Endodermal cell (in vitro differentiated cells): ENCODE measurements around the gene KIF26A. TPM values are rescaled to one million over a fixed set of nuclear protein-coding genes. Genes with fewer than 3 reads are reported as not detected.

Source experiments
- DNase-seq: peaks from one replicate; pipeline ENCODE4 v3.0.0-alpha.2; 2017
- H3K27ac ChIP-seq: 2 replicates; pipeline ENCODE4 v1.5.1; 2013; ENCODE audit warnings: mild to moderate bottlenecking, low read depth, low read length, moderate library complexity
- H3K27me3 ChIP-seq: 2 replicates; pipeline ENCODE4 v1.6.1; 2013; ENCODE audit warnings: mild to moderate bottlenecking, low read length, moderate library complexity; ENCODE audit not compliant: insufficient read depth, control insufficient read depth, poor library complexity, severe bottlenecking
- H3K36me3 ChIP-seq: 2 replicates; pipeline ENCODE4 v1.7.0; 2013; ENCODE audit warnings: mild to moderate bottlenecking, low read length, moderate library complexity; ENCODE audit not compliant: control insufficient read depth, insufficient read depth
- H3K4me1 ChIP-seq: one replicate; pipeline ENCODE4 v1.7.0; 2013; ENCODE audit warnings: low read length; ENCODE audit not compliant: control insufficient read depth, insufficient read depth
- H3K4me3 ChIP-seq: 2 replicates; pipeline ENCODE4 v1.5.1; 2013; ENCODE audit warnings: mild to moderate bottlenecking, low read length, moderate library complexity
- H3K9ac ChIP-seq: 2 replicates; pipeline ENCODE4 v1.6.1; 2013; ENCODE audit warnings: mild to moderate bottlenecking, low read length, moderate library complexity; ENCODE audit not compliant: poor library complexity, severe bottlenecking; ENCODE audit errors: extremely low read depth
- H3K9me3 ChIP-seq: 2 replicates; pipeline ENCODE4 v1.6.1; 2013; ENCODE audit warnings: mild to moderate bottlenecking, low read length, moderate library complexity; ENCODE audit not compliant: control insufficient read depth
- H3K27ac Mint-ChIP-seq: 2 replicates; pipeline ENCODE4 v1.8.0; 2020; ENCODE audit warnings: mixed read lengths
- H3K27me3 Mint-ChIP-seq: 2 replicates; pipeline ENCODE4 v1.8.0; 2021; ENCODE audit warnings: mild to moderate bottlenecking, mixed read lengths; ENCODE audit not compliant: insufficient read depth
- H3K36me3 Mint-ChIP-seq: 2 replicates; pipeline ENCODE4 v1.8.0; 2020; ENCODE audit warnings: low read depth, mixed read lengths
- H3K4me1 Mint-ChIP-seq: 2 replicates; pipeline ENCODE4 v1.8.0; 2020; ENCODE audit warnings: mixed read lengths
- H3K4me3 Mint-ChIP-seq: 2 replicates; pipeline ENCODE4 v1.8.0; 2020; ENCODE audit warnings: mild to moderate bottlenecking, moderate library complexity, mixed read lengths
- H3K9me3 Mint-ChIP-seq: 2 replicates; pipeline ENCODE4 v1.8.0; 2020; ENCODE audit warnings: mild to moderate bottlenecking, mixed read lengths
- CTCF ChIP-seq: fragments of 200-600 bp; sonication (generic); conservative IDR thresholded peaks from 2 replicates; pipeline ENCODE4 v1.5.0; 2021; ENCODE audit warnings: antibody characterized with exemption, mild to moderate bottlenecking
- WGBS, 2 experiments: methylation state at CpG; one replicate each; pipeline versions ENCODE4 v1.1.5 to v1.1.7; 2013; ENCODE audit warnings: missing lambda C conversion rate in 2 of 2, mixed read lengths in 1 of 2; ENCODE audit not compliant: insufficient coverage in 1 of 2, insufficient read length in 1 of 2; 5-methylcytosine and 5-hydroxymethylcytosine counted together
- long read RNA-seq, 4 experiments: library from polyadenylated mRNA in 2 of 4; library from RNA in 1 of 4; library from capped mRNA in 1 of 4; stranded (forward) in 3 of 4; unstranded in 1 of 4; transcript quantifications; one replicate each; pipeline ENCODE4 v2.0.0, GENCODE V29; 2020 to 2021; ENCODE audit warnings: inconsistent platforms in 1 of 4
- polyA plus RNA-seq, 2 experiments: library from polyadenylated mRNA; stranded (reverse); fragments of 50-300 nt; gene quantifications; one replicate each; pipeline ENCODE4 v1.2.3, GENCODE V29; 2013
- total RNA-seq, 2 donors: library from RNA; stranded (reverse); fragmentation: NEBNext Ultra II Directional in 1 of 2; extraction: Animal tissue kit (Norgen Biotek cat#: 25700) in 1 of 2; gene quantifications; 2 replicates in 1 of 2; 3 replicates in 1 of 2; pipeline ENCODE4 v1.2.1, GENCODE V29; 2021

KIF26A gene
- 10 to 100 TPM; 36.7 to 54.8 TPM for total RNA-seq
- 9.9 TPM for polyA plus RNA-seq (2013, experiment 1 of 2)
- polyA plus RNA-seq (2013, experiment 2 of 2): 8.4 TPM
- long read RNA-seq, experiment 1, partial matches to known transcripts: 3 of 23 reads
- long read RNA-seq, experiment 1, other reads (novel, unspliced or antisense): 20 of 23 reads
- long read RNA-seq, experiment 2, full-length matches to known transcripts: 14 of 40 reads
- long read RNA-seq, experiment 2, partial matches to known transcripts: 20 of 40 reads
- long read RNA-seq, experiment 2, other reads (novel, unspliced or antisense): 6 of 40 reads
- long read RNA-seq, experiment 3, partial matches to known transcripts: 14 of 16 reads
- long read RNA-seq, experiment 3, other reads (novel, unspliced or antisense): 2 of 16 reads
- long read RNA-seq, experiment 4, partial matches to known transcripts: 0 of 1 reads
- long read RNA-seq, experiment 4, other reads (novel, unspliced or antisense): 1 of 1 reads

GRCh38 chr14:104138098-104138717 lies at the start of gene KIF26A:
TSS of gene KIF26A (plus strand) at chr14:104138587. CDS start at chr14:104138723, 136 bp downstream.
- Histone ChIP-seq H3K27me3 (peaks cover 40% of the 10 kb centered on the region), H3K4me3 (peak within 1 kb of the TSS; percentile 89), H3K4me1 (peaks cover 4% of the 10 kb centered on the region), H3K9me3 (no peaks in the 10 kb centered on the region), H3K27ac (no peak within 1 kb of the TSS), H3K9ac (peak within 1 kb of the TSS; percentile 20), H3K36me3 (peaks cover 4% of the 10 kb centered on the region)
- peak; percentile 89 for DNase-seq
- Mint-ChIP-seq H3K36me3 (peaks cover 6% of the 10 kb centered on the region), H3K9me3 (no peaks in the 10 kb centered on the region), H3K27me3 (peaks cover 36% of the 10 kb centered on the region), H3K27ac (no peak within 1 kb of the TSS), H3K4me3 (peak within 1 kb of the TSS; percentile 68), H3K4me1 (peaks cover 16% of the 10 kb centered on the region)
- TF ChIP-seq CTCF: no peak
- 0 to 1% methylated on average over 21 to 77 of the region's 77 CpGs for WGBS, 2 experiments

- Mint-ChIP-seq H3K4me1 (peaks cover 5% of the 10 kb centered on the region), H3K27me3 (peaks cover 4% of the 10 kb centered on the region), H3K27ac (no peak overlapping the region), H3K9me3 (no peaks in the 10 kb centered on the region), H3K36me3 (no peaks in the 10 kb centered on the region), H3K4me3 (no peak overlapping the region)
- DNase-seq: no peak
- Histone ChIP-seq H3K27me3 (no peaks in the 10 kb centered on the region), H3K4me1 (no peaks in the 10 kb centered on the region), H3K27ac (no peak overlapping the region), H3K4me3 (no peak overlapping the region), H3K36me3 (no peaks in the 10 kb centered on the region), H3K9me3 (no peaks in the 10 kb centered on the region), H3K9ac (no peak overlapping the region)
- TF ChIP-seq CTCF: no peak
- 95 to 98% methylated on average over 16 to 20 of the region's 20 CpGs for WGBS, 2 experiments
These were observed 48.2 kb upstream of the KIF26A start for GRCh38 chr14:104090071-104090748.

- no peak overlapping the region for H3K27ac ChIP-seq
- H3K27me3 ChIP-seq: no peaks in the 10 kb centered on the region
- no peaks in the 10 kb centered on the region for H3K9me3 ChIP-seq
- Mint-ChIP-seq H3K9me3 (no peaks in the 10 kb centered on the region), H3K4me1 (peaks cover 5% of the 10 kb centered on the region), H3K36me3 (no peaks in the 10 kb centered on the region), H3K4me3 (no peak overlapping the region), H3K27me3 (peaks cover 7% of the 10 kb centered on the region), H3K27ac (no peak overlapping the region)
- no peak for TF ChIP-seq CTCF
- no peak overlapping the region for H3K4me3 ChIP-seq
- no peak overlapping the region for H3K9ac ChIP-seq
- WGBS, 2 experiments: 81 to 88% methylated on average over 21 to 26 of the region's 26 CpGs
- peak; percentile 43 for DNase-seq
- H3K4me1 ChIP-seq: no peaks in the 10 kb centered on the region
- H3K36me3 ChIP-seq: no peaks in the 10 kb centered on the region
These were observed 47.1 kb upstream of the KIF26A start for GRCh38 chr14:104091061-104091926.
